Sigmoid colon (tissue), 4 donors: ENCODE measurements around the gene SLC25A36.

Experiments
- EP300 ChIP-seq, 4 donors: sonication (generic); formaldehyde crosslinking; IDR thresholded peaks; one replicate each; pipeline ENCODE4 v1.6.1; 2017; ENCODE audit warnings: antibody characterized with exemption in 4 of 4
- POLR2A ChIP-seq, 2 donors: fragments of 450-650 bp; IDR thresholded peaks; one replicate each; pipeline ENCODE4 v1.6.1; 2016; ENCODE audit warnings: antibody characterized with exemption in 2 of 2, mild to moderate bottlenecking in 2 of 2, moderate library complexity in 2 of 2
- TF ChIP-seq, protein P1 (sequence below), 4 experiments: fragments of 450-650 bp in 3 of 4; fragments of 200-600 bp in 1 of 4; IDR thresholded peaks; one replicate each; pipeline ENCODE4 v1.5.1; 2016 to 2019; ENCODE audit warnings: antibody characterized with exemption in 4 of 4, mild to moderate bottlenecking in 3 of 4, moderate library complexity in 2 of 4

DNA sequence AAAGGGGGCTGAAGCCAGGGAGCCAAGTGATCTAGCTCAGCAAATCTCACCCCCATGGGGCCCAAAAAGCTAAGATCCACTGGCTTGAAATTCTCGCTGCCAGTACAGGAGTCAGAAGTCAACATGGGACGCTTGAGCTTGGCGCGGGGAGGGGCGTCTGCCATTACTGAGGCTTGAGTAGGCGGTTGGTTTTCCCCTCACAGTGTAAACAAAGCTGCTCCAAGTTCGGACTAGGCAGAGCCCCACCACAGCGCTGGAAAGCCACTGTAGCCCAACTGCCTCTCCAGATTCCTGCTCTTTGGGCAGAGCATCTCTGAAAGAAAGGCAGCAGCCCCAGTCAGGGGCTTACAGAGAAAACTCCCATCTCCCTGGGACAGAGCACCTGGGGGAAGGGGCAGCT, 8.1 kb upstream of the SLC25A36 start:
- TF ChIP-seq, protein P1, sequence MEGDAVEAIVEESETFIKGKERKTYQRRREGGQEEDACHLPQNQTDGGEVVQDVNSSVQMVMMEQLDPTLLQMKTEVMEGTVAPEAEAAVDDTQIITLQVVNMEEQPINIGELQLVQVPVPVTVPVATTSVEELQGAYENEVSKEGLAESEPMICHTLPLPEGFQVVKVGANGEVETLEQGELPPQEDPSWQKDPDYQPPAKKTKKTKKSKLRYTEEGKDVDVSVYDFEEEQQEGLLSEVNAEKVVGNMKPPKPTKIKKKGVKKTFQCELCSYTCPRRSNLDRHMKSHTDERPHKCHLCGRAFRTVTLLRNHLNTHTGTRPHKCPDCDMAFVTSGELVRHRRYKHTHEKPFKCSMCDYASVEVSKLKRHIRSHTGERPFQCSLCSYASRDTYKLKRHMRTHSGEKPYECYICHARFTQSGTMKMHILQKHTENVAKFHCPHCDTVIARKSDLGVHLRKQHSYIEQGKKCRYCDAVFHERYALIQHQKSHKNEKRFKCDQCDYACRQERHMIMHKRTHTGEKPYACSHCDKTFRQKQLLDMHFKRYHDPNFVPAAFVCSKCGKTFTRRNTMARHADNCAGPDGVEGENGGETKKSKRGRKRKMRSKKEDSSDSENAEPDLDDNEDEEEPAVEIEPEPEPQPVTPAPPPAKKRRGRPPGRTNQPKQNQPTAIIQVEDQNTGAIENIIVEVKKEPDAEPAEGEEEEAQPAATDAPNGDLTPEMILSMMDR (IDR thresholded peaks at IDR 0.05), result no peak
- TF ChIP-seq EP300 (IDR thresholded peaks at IDR 0.05) (no peak), POLR2A (IDR thresholded peaks at IDR 0.05) (no peak)
